HEK293T (cell line): ENCODE measurements around the gene FFAR2.

Source experiments
- BHLHE40 ChIP-seq: fragments of 450-650 bp; IDR thresholded peaks from 2 replicates; pipeline ENCODE4 v1.6.1; 2016; ENCODE audit warnings: mild to moderate bottlenecking, moderate library complexity, borderline replicate concordance
- FOXA1 ChIP-seq: fragments of 450-650 bp; IDR thresholded peaks from 2 replicates; pipeline ENCODE4 v1.6.1; 2016; ENCODE audit warnings: mild to moderate bottlenecking
- FOXM1 ChIP-seq: fragments of 450-650 bp; IDR thresholded peaks from 2 replicates; pipeline ENCODE4 v1.6.1; 2017; ENCODE audit warnings: mild to moderate bottlenecking, borderline replicate concordance
- HDGF ChIP-seq: fragments of 450-650 bp; IDR thresholded peaks from 2 replicates; pipeline ENCODE4 v1.6.1; 2017; ENCODE audit warnings: antibody characterized with exemption, borderline replicate concordance
- SP1 ChIP-seq: fragments of 450-650 bp; IDR thresholded peaks from 2 replicates; pipeline ENCODE4 v1.6.1; 2017
- TARDBP ChIP-seq: fragments of 450-650 bp; IDR thresholded peaks from 2 replicates; pipeline ENCODE4 v1.6.1; 2016
- ZNF384 ChIP-seq: fragments of 450-650 bp; IDR thresholded peaks from 2 replicates; pipeline ENCODE4 v1.6.1; 2016

- TF ChIP-seq TARDBP (no peak), SP1 (no peak), ZNF384 (no peak), FOXA1 (no peak), HDGF (no peak), FOXM1 (no peak), BHLHE40 (no peak)
These were observed 30.1 kb upstream of the FFAR2 start for GRCh38 chr19:35417713-35418534.
